ENCODE data around the gene NDUFAF2. TPM values are rescaled to one million over a fixed set of nuclear protein-coding genes. Genes with fewer than 3 reads are reported as not detected.

The NDUFAF2 gene
- total RNA-seq, 4 donors from 2014 or later: 14.1 to 78.9 (median 31.0) TPM

DNA sequence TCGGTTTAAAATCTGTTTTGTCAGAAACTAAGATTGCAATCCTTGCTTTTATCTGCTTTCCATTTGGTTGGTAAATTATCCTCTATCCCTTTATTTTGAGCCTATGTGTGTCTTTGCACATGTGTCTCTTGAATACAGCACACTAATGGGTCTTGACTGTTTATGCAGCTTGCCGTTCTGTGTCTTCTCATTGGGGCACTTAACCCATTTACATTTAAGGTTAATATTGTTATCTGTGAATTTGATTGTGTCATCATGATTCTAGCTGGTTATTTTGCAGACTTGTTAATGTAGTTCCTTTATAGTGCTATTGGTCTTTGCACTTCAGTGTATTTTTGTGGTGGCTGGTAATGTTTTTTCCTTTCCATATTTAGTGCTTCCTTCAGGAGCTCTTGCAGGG, 253.6 kb downstream of the NDUFAF2 start:
- Histone ChIP-seq H3K9me3 (no peaks in the 10 kb centered on the region), H3K36me3 (no peaks in the 10 kb centered on the region), H3K4me1 (no peaks in the 10 kb centered on the region), H3K27me3 (no peaks in the 10 kb centered on the region), H3K27ac (no peak overlapping the region), H3K4me3 (no peak overlapping the region)
- intact Hi-C loops (cut with DNase I; ENCODE audit: low total_unique reads): no loop called here
- DNase-seq: no peak
- TF ChIP-seq CTCF (IDR thresholded peaks at IDR 0.05): no peak
- no peak for TF ChIP-seq POLR2A (IDR thresholded peaks at IDR 0.05)

DNA sequence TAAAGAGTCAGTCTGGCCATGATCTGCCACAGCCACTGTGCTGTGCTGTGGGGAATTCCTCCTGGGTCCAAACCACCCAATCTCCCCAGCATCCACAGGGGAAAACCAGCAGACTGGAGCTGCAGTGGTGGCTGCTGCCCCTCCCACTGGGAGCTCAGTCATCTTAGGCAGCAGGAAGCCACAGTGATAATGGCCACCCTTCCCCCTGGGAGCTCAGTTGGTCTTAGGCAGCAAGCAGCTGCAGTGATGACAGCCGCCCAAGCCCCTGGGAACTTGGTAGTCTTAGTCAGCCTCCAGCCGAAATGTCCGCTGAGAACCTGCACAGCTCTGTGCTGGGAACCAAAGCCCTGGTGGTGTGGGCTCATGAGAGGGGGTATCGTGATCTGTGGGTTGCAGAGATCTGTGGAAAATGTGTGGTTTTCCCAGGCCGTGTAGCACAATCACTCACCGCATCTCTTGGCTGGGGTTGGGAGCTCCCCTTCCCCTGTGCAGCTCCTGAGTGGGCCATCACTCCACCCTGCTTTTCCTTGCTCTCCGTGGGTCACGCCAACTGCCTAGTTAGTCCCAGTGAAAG, 255.7 kb downstream of the NDUFAF2 start:
- intact Hi-C loops (cut with DNase I; ENCODE audit: low total_unique reads): no loop called here
- TF ChIP-seq CTCF (IDR thresholded peaks at IDR 0.05) (no peak), POLR2A (IDR thresholded peaks at IDR 0.05) (no peak)
- no peaks in the 10 kb centered on the region for H3K27me3 ChIP-seq

GRCh38 chr5:61202213-61202612, 257.2 kb downstream of the NDUFAF2 start:
- no peak for TF ChIP-seq CTCF (IDR thresholded peaks at IDR 0.05)
- no peak for TF ChIP-seq POLR2A (IDR thresholded peaks at IDR 0.05)
- Histone ChIP-seq H3K4me3 (no peak overlapping the region), H3K36me3 (no peaks in the 10 kb centered on the region), H3K27ac (no peak overlapping the region), H3K4me1 (no peaks in the 10 kb centered on the region), H3K9me3 (no peaks in the 10 kb centered on the region), H3K27me3 (no peaks in the 10 kb centered on the region)
- no peak for DNase-seq
- intact Hi-C loops (cut with DNase I; ENCODE audit: low total_unique reads): no loop called here

More for the DNA sequence above, 255.7 kb downstream of the NDUFAF2 start:
- DNase-seq: no peak
- no peaks in the 10 kb centered on the region for H3K36me3 ChIP-seq
- H3K4me1 ChIP-seq: no peaks in the 10 kb centered on the region
- H3K27ac ChIP-seq: no peak overlapping the region
- no peaks in the 10 kb centered on the region for H3K9me3 ChIP-seq
- H3K4me3 ChIP-seq: no peak overlapping the region

Other genes starting within 250 kb of the NDUFAF2 start
- 1 to 10 TPM in 1 of 4 donors, not detected in 3; 8.2 TPM for gene DEPDC1B, start 245.0 kb upstream of the NDUFAF2 start, total RNA-seq
- gene ELOVL7, start 100.9 kb upstream of the NDUFAF2 start, total RNA-seq: 1 to 10 TPM; 1.3 to 8.2 (median 2.9) TPM
- gene ERCC8, start 135 bp upstream of the NDUFAF2 start, total RNA-seq: 10 to 100 TPM in 2 of 4 donors, 1 to 10 TPM in 2; 1.0 to 39.8 (median 6.8) TPM
- 10 to 100 TPM; 11.3 to 41.4 (median 24.3) TPM for gene SMIM15, start 217.3 kb downstream of the NDUFAF2 start, total RNA-seq

All from uterus (tissue), 4 donors.